Liver (tissue), 9 donors: ENCODE data around the gene SHISAL1. TPM values are rescaled to one million over a fixed set of nuclear protein-coding genes. Genes with fewer than 3 reads are reported as not detected.

Experiments
- DNase-seq: peaks from one replicate; pipeline ENCODE4 v3.0.0-alpha.2; 2017; ENCODE audit warnings: low spot score
- H3K27ac ChIP-seq, 2 donors: one replicate each; pipeline ENCODE4 v1.7.0; 2013; ENCODE audit warnings: inconsistent platforms in 2 of 2, low read length in 2 of 2, control low read depth in 1 of 2, low read depth in 1 of 2, mild to moderate bottlenecking in 1 of 2
- H3K27me3 ChIP-seq, 4 donors: one replicate each; pipeline versions ENCODE4 v1.6.1 to v1.7.0; 2013; ENCODE audit warnings: low read length in 3 of 4, inconsistent platforms in 1 of 4, mild to moderate bottlenecking in 1 of 4, moderate library complexity in 1 of 4; ENCODE audit not compliant: control insufficient read depth in 4 of 4, insufficient read depth in 4 of 4
- H3K36me3 ChIP-seq, 4 donors: one replicate each; pipeline versions ENCODE4 v1.6.1 to v1.7.0; 2013; ENCODE audit warnings: low read length in 3 of 4, mild to moderate bottlenecking in 3 of 4, low read depth in 1 of 4, moderate library complexity in 1 of 4; ENCODE audit not compliant: control insufficient read depth in 4 of 4, insufficient read depth in 3 of 4
- H3K4me1 ChIP-seq, 4 donors: one replicate each; pipeline versions ENCODE4 v1.6.1 to v1.7.0; 2013; ENCODE audit warnings: low read length in 3 of 4, mild to moderate bottlenecking in 3 of 4, moderate library complexity in 1 of 4; ENCODE audit not compliant: control insufficient read depth in 4 of 4, insufficient read depth in 4 of 4
- H3K4me3 ChIP-seq, 3 donors: one replicate each; pipeline versions ENCODE4 v1.6.1 to v1.7.0; 2013; ENCODE audit warnings: low read length in 3 of 3, control low read depth in 1 of 3, low read depth in 1 of 3, mild to moderate bottlenecking in 1 of 3
- H3K9ac ChIP-seq, 2 donors: one replicate each; pipeline ENCODE4 v1.7.0; 2013; ENCODE audit warnings: low read length in 2 of 2, mild to moderate bottlenecking in 2 of 2, moderate library complexity in 2 of 2, control low read depth in 1 of 2, low read depth in 1 of 2
- H3K9me3 ChIP-seq, 4 donors: one replicate each; pipeline versions ENCODE4 v1.6.1 to v1.7.0; 2013; ENCODE audit warnings: low read length in 3 of 4; ENCODE audit not compliant: control insufficient read depth in 4 of 4
- EGR1 ChIP-seq, 2 donors: IDR thresholded peaks; 2 replicates each; pipeline ENCODE4 v1.6.1; 2016 to 2018; ENCODE audit warnings: antibody characterized with exemption in 2 of 2, low read depth in 2 of 2
- FOXA2 ChIP-seq: IDR thresholded peaks from 2 replicates; pipeline ENCODE4 v1.6.1; 2016; ENCODE audit warnings: antibody characterized with exemption
- GABPA ChIP-seq, 2 donors: IDR thresholded peaks in 1 of 2; conservative IDR thresholded peaks in 1 of 2; 2 replicates each; pipeline ENCODE4 v1.6.1; 2016; ENCODE audit warnings: antibody characterized with exemption in 2 of 2, mild to moderate bottlenecking in 1 of 2, moderate library complexity in 1 of 2
- HNF4A ChIP-seq, 2 donors: conservative IDR thresholded peaks; 2 replicates each; pipeline ENCODE4 v1.6.1; 2016; ENCODE audit warnings: antibody characterized with exemption in 2 of 2, mild to moderate bottlenecking in 2 of 2
- HNF4G ChIP-seq: IDR thresholded peaks from 2 replicates; pipeline ENCODE4 v1.6.1; 2016; ENCODE audit warnings: antibody characterized with exemption
- RXRA ChIP-seq, 2 donors: IDR thresholded peaks; 2 replicates each; pipeline ENCODE4 v1.6.1; 2017 to 2018; ENCODE audit warnings: antibody characterized with exemption in 2 of 2, mild to moderate bottlenecking in 1 of 2
- TAF1 ChIP-seq: conservative IDR thresholded peaks from 2 replicates; pipeline ENCODE4 v1.6.1; 2016; ENCODE audit warnings: antibody characterized with exemption, mild to moderate bottlenecking
- YY1 ChIP-seq: IDR thresholded peaks from 2 replicates; pipeline ENCODE4 v1.6.1; 2016; ENCODE audit warnings: antibody characterized with exemption, mild to moderate bottlenecking
- WGBS: extraction: QIAGEN DNeasy Blood & Tissue Kit; methylation state at CpG from one replicate; pipeline ENCODE4 v1.1.7; 2013; 5-methylcytosine and 5-hydroxymethylcytosine counted together
- polyA plus RNA-seq, 2 donors: library from polyadenylated mRNA; stranded (reverse) in 1 of 2; unstranded in 1 of 2; fragments of 200-250 nt in 1 of 2; fragments of >200 nt in 1 of 2; fragmentation: Nextera tagmentation in 1 of 2; extraction: Ambion mirVana in 1 of 2; gene quantifications; one replicate each; pipeline versions ENCODE4 v1.2.1 to v1.2.3, GENCODE V29; 2013 to 2015
- total RNA-seq, 2 donors: library from RNA; depleted of rRNA; stranded (reverse); fragments of >200 nt; gene quantifications; one replicate each; pipeline ENCODE4 v1.2.3, GENCODE V29; 2014
- TF ChIP-seq, protein P1 (sequence below): fragments of 150-350 bp; IDR thresholded peaks from 2 replicates; pipeline ENCODE4 v1.5.1; 2017; ENCODE audit warnings: improper control_type of control experiment, low read depth, low read length; ENCODE audit not compliant: missing input control
- TF ChIP-seq, protein P2 (sequence below): IDR thresholded peaks from 2 replicates; pipeline ENCODE4 v1.6.1; 2016; ENCODE audit warnings: antibody characterized with exemption, mild to moderate bottlenecking
- TF ChIP-seq, protein P3 (sequence below): IDR thresholded peaks from 2 replicates; pipeline ENCODE4 v1.6.1; 2016; ENCODE audit warnings: antibody characterized with exemption
- TF ChIP-seq, protein P4 (sequence below): IDR thresholded peaks from 2 replicates; pipeline ENCODE4 v1.6.1; 2016; ENCODE audit warnings: antibody characterized with exemption
- donor health status: healthy.
- donor health status: healthy.
- donor health status: healthy.
- donor health status: healthy.
- donor health status: healthy.

The SHISAL1 gene
- total and polyA plus RNA-seq, 4 donors = 0.07 to 0.17 (median 0.13) TPM

DNA sequence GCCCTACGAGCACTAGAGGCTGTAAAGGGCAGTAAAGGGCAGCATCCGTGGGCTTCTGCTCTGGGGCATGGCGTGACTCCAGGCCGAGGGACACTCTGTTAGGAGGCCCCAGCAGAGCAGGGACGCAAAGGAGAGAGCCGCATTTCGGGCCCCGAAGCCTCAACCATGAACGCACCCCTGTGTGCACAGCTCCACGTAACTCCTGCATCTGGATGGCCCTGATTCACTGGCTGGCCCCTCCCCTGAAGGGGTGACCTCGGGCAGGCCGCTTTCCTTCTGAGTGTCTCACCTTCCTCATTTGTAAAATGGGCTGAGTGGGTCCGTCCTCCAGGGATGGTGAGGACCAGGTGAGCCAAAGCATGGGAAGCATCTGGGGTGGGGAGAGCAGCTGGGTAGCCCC lies 13.6 kb downstream of the SHISAL1 start (continued):
- TF ChIP-seq, protein P1, sequence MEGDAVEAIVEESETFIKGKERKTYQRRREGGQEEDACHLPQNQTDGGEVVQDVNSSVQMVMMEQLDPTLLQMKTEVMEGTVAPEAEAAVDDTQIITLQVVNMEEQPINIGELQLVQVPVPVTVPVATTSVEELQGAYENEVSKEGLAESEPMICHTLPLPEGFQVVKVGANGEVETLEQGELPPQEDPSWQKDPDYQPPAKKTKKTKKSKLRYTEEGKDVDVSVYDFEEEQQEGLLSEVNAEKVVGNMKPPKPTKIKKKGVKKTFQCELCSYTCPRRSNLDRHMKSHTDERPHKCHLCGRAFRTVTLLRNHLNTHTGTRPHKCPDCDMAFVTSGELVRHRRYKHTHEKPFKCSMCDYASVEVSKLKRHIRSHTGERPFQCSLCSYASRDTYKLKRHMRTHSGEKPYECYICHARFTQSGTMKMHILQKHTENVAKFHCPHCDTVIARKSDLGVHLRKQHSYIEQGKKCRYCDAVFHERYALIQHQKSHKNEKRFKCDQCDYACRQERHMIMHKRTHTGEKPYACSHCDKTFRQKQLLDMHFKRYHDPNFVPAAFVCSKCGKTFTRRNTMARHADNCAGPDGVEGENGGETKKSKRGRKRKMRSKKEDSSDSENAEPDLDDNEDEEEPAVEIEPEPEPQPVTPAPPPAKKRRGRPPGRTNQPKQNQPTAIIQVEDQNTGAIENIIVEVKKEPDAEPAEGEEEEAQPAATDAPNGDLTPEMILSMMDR = no peak
- no peak for TF ChIP-seq TAF1

DNA sequence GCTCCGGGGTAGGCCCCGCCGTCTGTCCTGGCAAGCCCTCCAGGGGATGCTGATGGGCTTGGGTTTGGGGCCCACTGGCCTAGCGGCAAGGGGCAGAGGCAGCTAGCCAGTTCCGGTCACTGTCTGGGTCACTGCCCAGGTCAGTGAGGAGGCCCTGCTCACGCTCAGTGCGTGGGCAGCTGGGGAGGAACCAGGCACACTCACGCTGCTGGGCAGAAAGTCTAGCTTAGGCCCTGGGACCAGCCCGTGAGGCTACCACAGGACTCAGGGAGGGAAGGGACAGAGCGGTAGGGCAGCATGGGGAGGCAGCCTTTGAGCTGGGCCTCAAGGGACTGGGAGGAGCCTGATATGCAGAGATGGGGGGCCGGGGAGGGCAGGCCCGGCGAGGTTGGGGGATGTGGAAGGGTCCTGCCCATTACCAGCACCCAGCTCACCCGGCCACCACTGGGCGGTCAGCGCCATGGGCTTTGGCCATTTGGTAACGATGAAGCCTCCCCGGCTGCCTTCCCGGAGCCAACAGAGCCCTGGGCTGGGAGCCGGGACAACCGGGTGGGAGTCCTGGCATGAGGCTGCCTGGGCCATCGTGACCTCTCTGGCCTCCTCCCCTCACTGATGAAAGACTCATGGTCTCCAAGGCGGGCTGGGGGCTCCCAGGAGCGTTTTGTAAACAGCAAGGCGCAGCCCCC lies 14.2 kb downstream of the SHISAL1 start:
- DNase-seq = no peak
- H3K9ac ChIP-seq = no peak overlapping the region
- H3K27me3 ChIP-seq = no peaks in the 10 kb centered on the region
- no peaks in the 10 kb centered on the region for H3K36me3 ChIP-seq
- H3K9me3 ChIP-seq = peaks cover 0 to 7% (median 2%) of the 10 kb centered on the region in 4 donors
- WGBS = 85% methylated on average over 25 of the region's 25 CpGs
- no peak overlapping the region for H3K27ac ChIP-seq
- TF ChIP-seq RXRA (IDR thresholded peaks at IDR 0.05) (no peak), YY1 (no peak), GABPA (IDR thresholded peaks at IDR 0.05 in 1 of 2, conservative IDR thresholded peaks at IDR 0.05 in 1 of 2) (no peak), EGR1 (IDR thresholded peaks at IDR 0.05; ENCODE audit: low read depth in 2 of 2) (no peak)
- TF ChIP-seq, protein P2, sequence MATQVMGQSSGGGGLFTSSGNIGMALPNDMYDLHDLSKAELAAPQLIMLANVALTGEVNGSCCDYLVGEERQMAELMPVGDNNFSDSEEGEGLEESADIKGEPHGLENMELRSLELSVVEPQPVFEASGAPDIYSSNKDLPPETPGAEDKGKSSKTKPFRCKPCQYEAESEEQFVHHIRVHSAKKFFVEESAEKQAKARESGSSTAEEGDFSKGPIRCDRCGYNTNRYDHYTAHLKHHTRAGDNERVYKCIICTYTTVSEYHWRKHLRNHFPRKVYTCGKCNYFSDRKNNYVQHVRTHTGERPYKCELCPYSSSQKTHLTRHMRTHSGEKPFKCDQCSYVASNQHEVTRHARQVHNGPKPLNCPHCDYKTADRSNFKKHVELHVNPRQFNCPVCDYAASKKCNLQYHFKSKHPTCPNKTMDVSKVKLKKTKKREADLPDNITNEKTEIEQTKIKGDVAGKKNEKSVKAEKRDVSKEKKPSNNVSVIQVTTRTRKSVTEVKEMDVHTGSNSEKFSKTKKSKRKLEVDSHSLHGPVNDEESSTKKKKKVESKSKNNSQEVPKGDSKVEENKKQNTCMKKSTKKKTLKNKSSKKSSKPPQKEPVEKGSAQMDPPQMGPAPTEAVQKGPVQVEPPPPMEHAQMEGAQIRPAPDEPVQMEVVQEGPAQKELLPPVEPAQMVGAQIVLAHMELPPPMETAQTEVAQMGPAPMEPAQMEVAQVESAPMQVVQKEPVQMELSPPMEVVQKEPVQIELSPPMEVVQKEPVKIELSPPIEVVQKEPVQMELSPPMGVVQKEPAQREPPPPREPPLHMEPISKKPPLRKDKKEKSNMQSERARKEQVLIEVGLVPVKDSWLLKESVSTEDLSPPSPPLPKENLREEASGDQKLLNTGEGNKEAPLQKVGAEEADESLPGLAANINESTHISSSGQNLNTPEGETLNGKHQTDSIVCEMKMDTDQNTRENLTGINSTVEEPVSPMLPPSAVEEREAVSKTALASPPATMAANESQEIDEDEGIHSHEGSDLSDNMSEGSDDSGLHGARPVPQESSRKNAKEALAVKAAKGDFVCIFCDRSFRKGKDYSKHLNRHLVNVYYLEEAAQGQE = no peak
- TF ChIP-seq, protein P3, sequence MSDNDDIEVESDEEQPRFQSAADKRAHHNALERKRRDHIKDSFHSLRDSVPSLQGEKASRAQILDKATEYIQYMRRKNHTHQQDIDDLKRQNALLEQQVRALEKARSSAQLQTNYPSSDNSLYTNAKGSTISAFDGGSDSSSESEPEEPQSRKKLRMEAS = no peak
- TF ChIP-seq, protein P4, sequence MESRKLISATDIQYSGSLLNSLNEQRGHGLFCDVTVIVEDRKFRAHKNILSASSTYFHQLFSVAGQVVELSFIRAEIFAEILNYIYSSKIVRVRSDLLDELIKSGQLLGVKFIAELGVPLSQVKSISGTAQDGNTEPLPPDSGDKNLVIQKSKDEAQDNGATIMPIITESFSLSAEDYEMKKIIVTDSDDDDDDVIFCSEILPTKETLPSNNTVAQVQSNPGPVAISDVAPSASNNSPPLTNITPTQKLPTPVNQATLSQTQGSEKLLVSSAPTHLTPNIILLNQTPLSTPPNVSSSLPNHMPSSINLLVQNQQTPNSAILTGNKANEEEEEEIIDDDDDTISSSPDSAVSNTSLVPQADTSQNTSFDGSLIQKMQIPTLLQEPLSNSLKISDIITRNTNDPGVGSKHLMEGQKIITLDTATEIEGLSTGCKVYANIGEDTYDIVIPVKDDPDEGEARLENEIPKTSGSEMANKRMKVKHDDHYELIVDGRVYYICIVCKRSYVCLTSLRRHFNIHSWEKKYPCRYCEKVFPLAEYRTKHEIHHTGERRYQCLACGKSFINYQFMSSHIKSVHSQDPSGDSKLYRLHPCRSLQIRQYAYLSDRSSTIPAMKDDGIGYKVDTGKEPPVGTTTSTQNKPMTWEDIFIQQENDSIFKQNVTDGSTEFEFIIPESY = no peak
- H3K4me3 ChIP-seq = no peak overlapping the region
- no peaks in the 10 kb centered on the region for H3K4me1 ChIP-seq

DNA sequence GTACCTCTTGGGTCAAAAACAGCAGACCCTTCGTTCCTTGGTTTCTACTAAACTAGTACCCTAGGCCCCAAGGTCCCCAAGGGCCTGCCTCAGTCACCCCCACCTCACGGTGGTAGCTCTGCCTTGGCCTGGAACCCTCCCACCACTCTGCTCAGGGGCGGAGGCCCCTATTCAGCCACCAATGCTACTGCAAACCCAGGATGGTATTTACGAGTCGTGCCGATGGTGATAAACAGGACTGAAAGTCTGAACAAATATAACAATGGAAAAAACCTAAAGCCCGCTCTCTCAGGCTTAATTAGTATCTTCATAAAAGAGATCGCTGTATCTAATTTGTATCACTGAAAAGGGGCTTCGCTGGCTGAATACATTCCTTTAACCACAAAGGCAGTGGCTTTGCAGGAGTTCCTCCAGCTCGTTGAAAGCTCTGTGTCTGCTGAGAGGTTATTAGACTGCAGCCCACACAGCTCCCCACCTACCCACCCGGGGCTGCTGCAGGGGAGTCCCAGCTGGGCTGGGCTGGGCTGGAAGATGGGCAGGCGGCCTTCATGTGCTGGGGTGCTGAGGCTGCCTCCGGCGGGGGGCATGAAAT lies 15.2 kb downstream of the SHISAL1 start:
- Histone ChIP-seq H3K27ac (no peak overlapping the region), H3K4me3 (no peak overlapping the region), H3K27me3 (no peaks in the 10 kb centered on the region), H3K36me3 (no peaks in the 10 kb centered on the region), H3K4me1 (no peaks in the 10 kb centered on the region), H3K9me3 (peaks cover 0 to 7% (median 2%) of the 10 kb centered on the region in 4 donors), H3K9ac (no peak overlapping the region)
- TF ChIP-seq FOXA2 (no peak), HNF4G (no peak), TAF1 (no peak), HNF4A (conservative IDR thresholded peaks at IDR 0.05) (no peak), GABPA (IDR thresholded peaks at IDR 0.05 in 1 of 2, conservative IDR thresholded peaks at IDR 0.05 in 1 of 2) (no peak)
- TF ChIP-seq, protein P2 = no peak
- no peak for DNase-seq
- 85% methylated on average over 14 of the region's 14 CpGs for WGBS
